Kidney (tissue), 14 donors: ENCODE data around the gene SMC6. TPM values are rescaled to one million over a fixed set of nuclear protein-coding genes. Genes with fewer than 3 reads are reported as not detected.

ENCODE experiments used
- DNase-seq, 5 donors: peaks; one replicate each; pipeline ENCODE4 v3.0.0-alpha.2; 2013 to 2020
- FAIRE-seq: peaks from 2 replicates; lab custom pipeline; 2012; peaks lifted over from hg19 to GRCh38; lab: Jason Lieb, UNC
- H3K27ac ChIP-seq, 2 donors: one replicate each; pipeline ENCODE4 v1.7.0; 2013; ENCODE audit warnings: low read depth in 2 of 2, low read length in 2 of 2, inconsistent platforms in 1 of 2
- H3K27me3 ChIP-seq: one replicate; pipeline ENCODE4 v1.7.1; 2013; ENCODE audit warnings: low read length, inconsistent platforms; ENCODE audit not compliant: control insufficient read depth, insufficient read depth
- H3K36me3 ChIP-seq, 3 donors: one replicate each; pipeline versions ENCODE4 v1.7.0 to v1.7.1; 2013; ENCODE audit warnings: low read length in 3 of 3, control low read depth in 1 of 3, inconsistent platforms in 1 of 3; ENCODE audit not compliant: insufficient read depth in 3 of 3, control insufficient read depth in 2 of 3
- H3K4me1 ChIP-seq, 3 donors: one replicate each; pipeline versions ENCODE4 v1.7.0 to v1.7.1; 2013; ENCODE audit warnings: low read length in 3 of 3, inconsistent platforms in 1 of 3, low read depth in 1 of 3; ENCODE audit not compliant: control insufficient read depth in 2 of 3, insufficient read depth in 2 of 3
- H3K4me3 ChIP-seq, 3 donors: one replicate each; pipeline versions ENCODE4 v1.7.0 to v1.8.1; 2013; ENCODE audit warnings: low read length in 3 of 3, control low read depth in 1 of 3, inconsistent platforms in 1 of 3
- H3K9ac ChIP-seq, 3 donors: one replicate each; pipeline versions ENCODE4 v1.7.0 to v1.7.1; 2013; ENCODE audit warnings: low read length in 3 of 3, control low read depth in 1 of 3, inconsistent platforms in 1 of 3
- H3K9me3 ChIP-seq, 3 donors: one replicate each; pipeline versions ENCODE4 v1.7.0 to v1.7.1; 2013; ENCODE audit warnings: low read length in 3 of 3, control low read depth in 1 of 3, inconsistent platforms in 1 of 3; ENCODE audit not compliant: control insufficient read depth in 2 of 3, insufficient read depth in 1 of 3
- CTCF ChIP-seq: IDR thresholded peaks from 3 replicates; pipeline ENCODE4 v1.5.1; 2012; ENCODE audit warnings: mild to moderate bottlenecking, moderate library complexity, borderline replicate concordance; ENCODE audit not compliant: insufficient read depth; ENCODE audit errors: extremely low read depth
- intact Hi-C: fragments of 100-400 bp; cut with DNase I; formaldehyde crosslinking; loops from one replicate; pipeline ENCODE4 v1.11.1; 2022
- polyA plus RNA-seq: library from polyadenylated mRNA; stranded (reverse); fragments of 350-450 nt; fragmentation: Illumina TruSeq; extraction: RNeasy Lipid Tissue Mini Kit (QIAGEN cat#74804); gene quantifications from one replicate; pipeline ENCODE4 v1.2.3, GENCODE V29; 2014; ENCODE audit warnings: low read depth, low replicate concordance; ENCODE audit not compliant: insufficient read depth
- total RNA-seq: library from RNA; stranded (reverse); fragmentation: NEBNext Ultra II Directional; extraction: Animal tissue kit (Norgen Biotek cat#: 25700); gene quantifications from one replicate; pipeline ENCODE4 v1.2.1, GENCODE V29; 2021
- donor health status: control.
- donor health status: control.
- donor health status: control.
- donor health status: control.
- donor health status: control.
- donor health status: DM: yes; HTN: yes; CAD: no.
- donor health status: Normal renal cell carcinoma (clear cell type).

Gene SMC6
- total and polyA plus RNA-seq, 2 donors from 2014 or later, result 4.8 to 16.3 TPM

- no peak for FAIRE-seq
- no peaks in the 10 kb centered on the region for H3K4me1 ChIP-seq
- no peak for DNase-seq
- H3K27me3 ChIP-seq, result no peaks in the 10 kb centered on the region
- H3K9ac ChIP-seq, result no peak overlapping the region
- peaks cover 0 to 2% (median 2%) of the 10 kb centered on the region in 3 donors for H3K36me3 ChIP-seq
- no peak overlapping the region for H3K4me3 ChIP-seq
- H3K9me3 ChIP-seq, result no peaks in the 10 kb centered on the region
- no peak for TF ChIP-seq CTCF
- no peak overlapping the region for H3K27ac ChIP-seq
- intact Hi-C loops, result no loop called here
Observed at GRCh38 chr2:17768894-17769293, 15.3 kb upstream of the SMC6 start.

- FAIRE-seq (no peak), DNase-seq (no peak)
- TF ChIP-seq CTCF, result no peak
- H3K36me3 ChIP-seq, result no peaks in the 10 kb centered on the region
- intact Hi-C loops, result no loop called here
- H3K4me3 ChIP-seq, result no peak overlapping the region
- no peak overlapping the region for H3K27ac ChIP-seq
- no peak overlapping the region for H3K9ac ChIP-seq
- H3K27me3 ChIP-seq, result no peaks in the 10 kb centered on the region
- no peaks in the 10 kb centered on the region for H3K9me3 ChIP-seq
- no peaks in the 10 kb centered on the region for H3K4me1 ChIP-seq
Observed at GRCh38 chr2:17765398-17765797, 11.8 kb upstream of the SMC6 start.

DNA sequence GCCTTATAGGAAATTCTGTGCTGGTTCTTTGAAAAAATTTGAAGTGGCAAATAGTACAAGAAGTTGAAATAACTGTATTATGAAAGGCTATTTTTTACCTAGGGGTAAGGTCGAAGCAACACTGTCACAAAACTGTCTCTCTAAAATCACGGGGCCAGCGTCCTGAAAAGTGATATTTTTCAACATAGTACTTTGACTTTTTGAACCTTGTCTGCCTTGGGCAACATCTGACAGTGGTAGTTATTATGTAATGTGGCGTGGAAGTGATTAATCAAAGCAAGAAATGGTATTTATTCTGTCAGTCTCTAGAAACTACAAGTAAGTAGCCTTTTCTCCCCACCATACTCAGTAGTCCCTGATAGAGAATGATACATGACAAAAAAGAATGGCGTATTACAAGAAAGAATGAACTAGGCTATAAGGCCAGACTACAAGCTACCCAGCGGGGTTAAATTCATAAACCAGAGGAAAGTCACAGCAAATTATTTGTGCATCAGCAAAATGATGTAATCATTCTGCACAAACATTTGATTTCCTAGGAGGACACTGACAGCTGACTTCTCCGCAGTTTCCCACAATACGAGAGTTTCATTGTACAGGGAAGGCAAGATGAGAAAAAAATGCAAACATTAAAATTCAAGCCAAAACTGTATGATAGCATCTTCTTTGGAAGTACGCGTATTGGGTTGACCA lies 10.2 kb upstream of the SMC6 start:
- H3K27me3 ChIP-seq, result no peaks in the 10 kb centered on the region
- FAIRE-seq, result no peak
- no peak overlapping the region for H3K9ac ChIP-seq
- intact Hi-C loops, result no loop called here
- no peak overlapping the region for H3K4me3 ChIP-seq
- no peak for DNase-seq
- no peak for TF ChIP-seq CTCF
- H3K9me3 ChIP-seq, result no peaks in the 10 kb centered on the region
- no peak overlapping the region for H3K27ac ChIP-seq
- H3K36me3 ChIP-seq, result no peaks in the 10 kb centered on the region
- H3K4me1 ChIP-seq, result no peaks in the 10 kb centered on the region

DNA sequence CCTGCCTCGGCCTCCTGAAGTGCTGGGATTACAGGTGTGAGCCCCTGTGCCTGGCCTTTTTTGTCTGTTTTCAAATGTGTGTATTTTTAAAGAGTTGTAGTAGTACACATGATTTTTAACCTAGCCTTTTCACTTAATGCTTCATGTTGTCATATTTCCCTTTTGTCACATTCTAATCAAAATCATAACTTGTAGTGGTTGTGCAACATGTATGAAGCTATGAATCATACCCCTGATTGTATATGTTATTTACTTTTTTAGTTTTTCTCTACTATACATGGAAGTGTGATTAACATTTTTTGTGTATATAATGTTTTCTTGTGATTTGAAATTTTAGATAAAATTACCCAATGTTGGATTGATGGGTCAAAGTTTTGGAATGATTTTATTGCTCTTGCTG lies 8.8 kb upstream of the SMC6 start:
- FAIRE-seq (no peak), DNase-seq (no peak)
- Histone ChIP-seq H3K27me3 (no peaks in the 10 kb centered on the region), H3K9ac (no peak overlapping the region), H3K9me3 (no peaks in the 10 kb centered on the region), H3K36me3 (no peaks in the 10 kb centered on the region), H3K4me1 (no peaks in the 10 kb centered on the region), H3K27ac (no peak overlapping the region), H3K4me3 (no peak overlapping the region)
- intact Hi-C loops, result no loop called here
- no peak for TF ChIP-seq CTCF
